HepG2 (cell line): ENCODE results near the gene USH2A. TPM values are rescaled to one million over a fixed set of nuclear protein-coding genes. Genes with fewer than 3 reads are reported as not detected.

Experiments used
- ATAC-seq: fragments of 200-7000 bp; cut with Tn5 transposase; 3 replicates; pipeline ENCODE4 v1.9.1; 2020; ENCODE audit warnings: mild to moderate bottlenecking, moderate library complexity
- BruUV-seq: library from RNA; stranded (reverse); fragments of 400-500 nt; replicated peaks from 2 replicates; lab custom pipeline; 2021; lab: Mats Ljungman, UMichigan
- CTCF ChIA-PET: fragments of 300-600 bp; formaldehyde crosslinking; extraction: SDS; loops from one replicate; lab custom pipeline; 2021; ENCODE audit warnings: low total read pairs, inconsistent platforms, low intra/inter-chr PET ratio; lab: Yijun Ruan, JAX
- POLR2A ChIA-PET: fragments of 350-600 bp; sonication (Branson Sonifier 250); formaldehyde crosslinking; loops from one replicate; lab custom pipeline; 2020; ENCODE audit warnings: antibody characterized with exemption, inconsistent platforms; lab: Yijun Ruan, JAX
- DNase-seq: peaks from one replicate; pipeline ENCODE4 v3.0.0-alpha.2; 2015; ENCODE audit warnings: low spot score
- FAIRE-seq: peaks from 3 replicates; lab custom pipeline; 2011; peaks lifted over from hg19 to GRCh38; lab: Jason Lieb, UNC
- H2AFZ ChIP-seq: one replicate; pipeline ENCODE4 v1.6.1; 2011; ENCODE audit warnings: low read length, inconsistent platforms
- H3K27ac ChIP-seq: fragments of 300-600 bp; 3 replicates; pipeline ENCODE4 v1.8.0; 2011; ENCODE audit warnings: mixed run types, mild to moderate bottlenecking, mixed read lengths, low read length, inconsistent platforms; ENCODE audit not compliant: insufficient read depth; ENCODE audit errors: extremely low read length
- H3K27me3 ChIP-seq, 2 experiments: fragments of 200-600 bp in 1 of 2; 2 replicates in 1 of 2; 3 replicates in 1 of 2; pipeline versions ENCODE4 v1.6.0 to v1.8.0; 2011; ENCODE audit warnings: low read length in 2 of 2, mild to moderate bottlenecking in 2 of 2, moderate library complexity in 2 of 2, inconsistent platforms in 1 of 2; ENCODE audit not compliant: insufficient read depth in 2 of 2, control insufficient read depth in 1 of 2
- H3K36me3 ChIP-seq, 2 experiments: fragments of 200-600 bp in 1 of 2; replicated peaks in 1 of 2; 2 replicates in 1 of 2; 3 replicates in 1 of 2; pipeline versions ENCODE4 v1.5.1 to v1.8.0; 2011; ENCODE audit warnings: low read length in 2 of 2, inconsistent platforms in 1 of 2; ENCODE audit not compliant: insufficient read depth in 2 of 2, control insufficient read depth in 1 of 2
- H3K4me1 ChIP-seq: 2 replicates; pipeline ENCODE4 v1.5.1; 2012; ENCODE audit warnings: low read length, inconsistent platforms; ENCODE audit not compliant: insufficient read depth
- H3K4me2 ChIP-seq: 2 replicates; pipeline ENCODE4 v1.6.0; 2011; ENCODE audit warnings: low read depth, low read length, inconsistent platforms
- H3K4me3 ChIP-seq, 3 experiments: fragments of 200-600 bp in 1 of 3; sonication (generic), shearing (Covaris generic) in 1 of 3; replicated peaks in 1 of 3; 2 replicates each; pipeline ENCODE4 v1.5.1; 2011 to 2016; ENCODE audit warnings: low read length in 3 of 3, inconsistent platforms in 2 of 3, low read depth in 2 of 3, mild to moderate bottlenecking in 2 of 3, control low read depth in 1 of 3, mixed read lengths in 1 of 3; ENCODE audit not compliant: insufficient read depth in 1 of 3
- H3K79me2 ChIP-seq: one replicate; pipeline ENCODE4 v1.6.1; 2011; ENCODE audit warnings: low read length, inconsistent platforms; ENCODE audit not compliant: insufficient read depth
- H3K9ac ChIP-seq: 2 replicates; pipeline ENCODE4 v1.6.0; 2011; ENCODE audit warnings: mild to moderate bottlenecking, low read depth, low read length, inconsistent platforms; ENCODE audit not compliant: insufficient read depth
- H3K9me3 ChIP-seq: 2 replicates; pipeline ENCODE4 v1.5.1; 2012; ENCODE audit warnings: mild to moderate bottlenecking, low read length
- H4K20me1 ChIP-seq: 2 replicates; pipeline ENCODE4 v1.6.0; 2011; ENCODE audit warnings: inconsistent platforms, mild to moderate bottlenecking, low read length, moderate library complexity; ENCODE audit not compliant: insufficient read depth
- ARID3A ChIP-seq: IDR thresholded peaks from 2 replicates; pipeline ENCODE4 v1.6.1; 2012; ENCODE audit warnings: low read depth, low read length, improper control_type of control experiment
- ATF4 ChIP-seq, 2 experiments: fragments of 450-650 bp in 1 of 2; sonication (generic) in 1 of 2; formaldehyde crosslinking; IDR thresholded peaks; 2 replicates each; pipeline versions ENCODE4 v1.5.0 to v1.8.0; 2020 to 2022; ENCODE audit warnings: mild to moderate bottlenecking in 1 of 2, missing genetic modification reagents in 1 of 2
- CEBPG ChIP-seq: IDR thresholded peaks from 2 replicates; pipeline ENCODE4 v1.6.1; 2016
- GPBP1L1 ChIP-seq: sonication (generic); formaldehyde crosslinking; IDR thresholded peaks from 2 replicates; pipeline ENCODE4 v1.5.0; 2020; ENCODE audit warnings: mild to moderate bottlenecking, missing genetic modification reagents
- GTF2F1 ChIP-seq: fragments of 150-350 bp; IDR thresholded peaks from 2 replicates; pipeline ENCODE4 v1.6.1; 2014; ENCODE audit warnings: low read length
- HOXA5 ChIP-seq: sonication (generic); formaldehyde crosslinking; IDR thresholded peaks from 2 replicates; pipeline ENCODE4 v1.4.0; 2020; ENCODE audit warnings: missing genetic modification reagents
- ISX ChIP-seq: sonication (generic); formaldehyde crosslinking; conservative IDR thresholded peaks from 2 replicates; pipeline ENCODE4 v1.5.0; 2020; ENCODE audit warnings: missing genetic modification reagents
- PRDM15 ChIP-seq: sonication (generic); formaldehyde crosslinking; IDR thresholded peaks from 2 replicates; pipeline ENCODE4 v1.4.0; 2020; ENCODE audit warnings: missing genetic modification reagents
- ZBTB38 ChIP-seq: sonication (generic); formaldehyde crosslinking; IDR thresholded peaks from 2 replicates; pipeline ENCODE4 v1.5.1; 2020; ENCODE audit warnings: mild to moderate bottlenecking, missing genetic modification reagents
- ZNF431 ChIP-seq: sonication (generic); formaldehyde crosslinking; IDR thresholded peaks from 2 replicates; pipeline ENCODE4 v1.9.0; 2022; ENCODE audit warnings: missing genetic modification reagents, low read depth, mild to moderate bottlenecking, borderline replicate concordance
- ZNF83 ChIP-seq: sonication (generic); formaldehyde crosslinking; IDR thresholded peaks from 2 replicates; pipeline ENCODE4 v1.4.0; 2020; ENCODE audit warnings: missing genetic modification reagents, mild to moderate bottlenecking, borderline replicate concordance
- WGBS: methylation state at CpG from one replicate; pipeline ENCODE4 v1.1.6; 2017; ENCODE audit warnings: low lambda C conversion rate; 5-methylcytosine and 5-hydroxymethylcytosine counted together
- in situ Hi-C: cut with HindIII; loops from 2 replicates; pipeline ENCODE4 v1.10.0; 2017; ENCODE audit warnings: low pct_unique_long_range_greater_than_20kb; ENCODE audit not compliant: extremely low pct_ligation_motif_present
- intact Hi-C: fragments of 100-400 bp; cut with micrococcal nuclease; formaldehyde crosslinking; loops from one replicate; pipeline ENCODE4 v1.10.0; 2022; ENCODE audit not compliant: unreplicated experiment
- polyA plus RNA-seq, 8 experiments: library from polyadenylated mRNA; depleted of rRNA in 3 of 8; stranded (reverse) in 7 of 8; unstranded in 1 of 8; fragments of >200 nt; fragmentation: Illumina TruSeq in 4 of 8; extraction: Trizol in 4 of 8; gene quantifications; 2 replicates each; pipeline versions ENCODE4 v1.2.1 to v1.2.3, GENCODE V29; 2011 to 2016; ENCODE audit warnings: low read depth in 4 of 8, missing spikeins in 1 of 8, mixed read lengths in 1 of 8; ENCODE audit not compliant: insufficient read depth in 1 of 8
- total RNA-seq, 5 experiments: library from RNA; depleted of rRNA; stranded (reverse); fragments of >200 nt; fragmentation: Illumina TruSeq; extraction: Trizol; gene quantifications; 2 replicates each; pipeline ENCODE4 v1.2.3, GENCODE V29; 2016; ENCODE audit warnings: low read depth in 1 of 5

USH2A gene
- total and polyA plus RNA-seq, 2 of the 13 experiments (the other 11 are each of a cell fraction or from before 2014, with no cell fraction given): 0.02 TPM; not detected in 1

- Histone ChIP-seq H3K9ac (no peak overlapping the region), H3K79me2 (no peaks in the 10 kb centered on the region), H3K27ac (no peak overlapping the region), H3K27me3 (no peaks in the 10 kb centered on the region), H4K20me1 (no peaks in the 10 kb centered on the region), H3K4me1 (no peaks in the 10 kb centered on the region), H3K4me3 (no peak overlapping the region), H3K9me3 (no peaks in the 10 kb centered on the region), H3K36me3 (no peaks in the 10 kb centered on the region), H2AFZ (no peak overlapping the region), H3K4me2 (no peak overlapping the region)
- in situ Hi-C loops (no loop called here), intact Hi-C loops (no loop called here)
- TF ChIP-seq ZNF83 (no peak), ARID3A (no peak), GPBP1L1 (CRISPR knock-in tag) (no peak), CEBPG (peak; percentile 45), ATF4 (CRISPR knock-in tag; IDR thresholded peaks at IDR 0.05) (peak in 1 of 2 experiments; percentile 89; a peak in 2 of 4 replicates), GTF2F1 (no peak), ZBTB38 (CRISPR knock-in tag) (no peak), ISX (CRISPR knock-in tag) (no peak), PRDM15 (CRISPR knock-in tag) (no peak), ZNF431 (CRISPR knock-in tag) (no peak), HOXA5 (CRISPR knock-in tag) (no peak)
- POLR2A ChIA-PET: no interaction called here
- CTCF ChIA-PET: no interaction called here
- peak; percentile 61; the same call in 2 of the 3 replicates for ATAC-seq
- no TSS peak for BruUV-seq
- FAIRE-seq: no peak
- DNase-seq: no peak
- WGBS: 69% methylated on average over 3 of the region's 3 CpGs
Observed at GRCh38 chr1:215932558-215932957, 490.7 kb downstream of the USH2A start.
